Stomach (tissue), 9 donors: Measurements from ENCODE around the gene PSMD1. TPM values are rescaled to one million over a fixed set of nuclear protein-coding genes. Genes with fewer than 3 reads are reported as not detected.

Experiments
- DNase-seq, 2 donors: peaks; one replicate each; pipeline versions ENCODE4 v3.0.0 to v3.0.0-alpha.2; 2013 to 2019
- H3K27ac ChIP-seq, 5 donors: fragments of 200-600 bp in 4 of 5; sonication (generic) in 4 of 5; one replicate each; pipeline ENCODE4 v1.5.1; 2013 to 2019; ENCODE audit warnings: mild to moderate bottlenecking in 1 of 5, moderate library complexity in 1 of 5
- H3K27me3 ChIP-seq, 3 donors: fragments of 200-600 bp; sonication (generic); one replicate each; pipeline ENCODE4 v1.5.1; 2017 to 2019; ENCODE audit warnings: mixed run types in 1 of 3
- H3K36me3 ChIP-seq, 4 donors: fragments of 200-600 bp; sonication (generic); 1 replicate in 3 of 4; 2 replicates in 1 of 4; pipeline ENCODE4 v1.5.1; 2016 to 2019
- H3K4me1 ChIP-seq, 4 donors: fragments of 200-600 bp; sonication (generic); one replicate each; pipeline ENCODE4 v1.5.1; 2016 to 2019
- H3K4me3 ChIP-seq, 4 donors: fragments of 200-600 bp; sonication (generic) in 3 of 4; one replicate each; pipeline ENCODE4 v1.5.1; 2016 to 2019; ENCODE audit warnings: mild to moderate bottlenecking in 1 of 4
- H3K9me3 ChIP-seq, 4 donors: fragments of 200-600 bp; sonication (generic); one replicate each; pipeline ENCODE4 v1.5.1; 2016 to 2019
- EP300 ChIP-seq: sonication (generic); formaldehyde crosslinking; IDR thresholded peaks from one replicate; pipeline ENCODE4 v1.6.1; 2017; ENCODE audit warnings: antibody characterized with exemption
- POLR2A ChIP-seq, 4 donors: fragments of 450-650 bp; IDR thresholded peaks; one replicate each; pipeline ENCODE4 v1.6.1; 2016; ENCODE audit warnings: antibody characterized with exemption in 4 of 4, control low read depth in 2 of 4, mild to moderate bottlenecking in 1 of 4, moderate library complexity in 1 of 4
- POLR2AphosphoS5 ChIP-seq, 3 donors: sonication (generic); formaldehyde crosslinking; IDR thresholded peaks; one replicate each; pipeline ENCODE4 v1.6.1; 2016; ENCODE audit warnings: antibody characterized with exemption in 3 of 3
- WGBS, 5 donors: extraction: QIAGEN DNeasy Blood & Tissue Kit in 3 of 5; methylation state at CpG; one replicate each; pipeline versions ENCODE4 v1.1.5 to v1.1.7; 2013 to 2018; 5-methylcytosine and 5-hydroxymethylcytosine counted together
- intact Hi-C: fragments of 100-400 bp; cut with DNase I; formaldehyde crosslinking; loops from one replicate; pipeline ENCODE4 v1.15.1; 2023; ENCODE audit warnings: low total_unique reads
- polyA plus RNA-seq, 3 donors: library from polyadenylated mRNA; stranded (reverse); fragments of 200-250 nt; gene quantifications; one replicate each; pipeline ENCODE4 v1.2.3, GENCODE V29; 2013
- total RNA-seq, 5 donors: library from RNA; depleted of rRNA; stranded (reverse); fragments of >200 nt; gene quantifications; one replicate each; pipeline versions ENCODE4 v1.1.0 to v1.2.3, GENCODE V29; 2014 to 2016
- TF ChIP-seq, protein P1 (sequence below), 7 experiments: fragments of 450-650 bp in 4 of 7; fragments of 200-600 bp in 3 of 7; sonication (generic) in 3 of 7; IDR thresholded peaks; one replicate each; pipeline ENCODE4 v1.5.1; 2016 to 2019; ENCODE audit warnings: antibody characterized with exemption in 7 of 7, control low read depth in 2 of 7, mild to moderate bottlenecking in 1 of 7
- donor health status: healthy with polysubstance abuse.
- donor health status: Bipolar disorder and iron deficiency.
- donor health status: healthy.

The PSMD1 gene
- total and polyA plus RNA-seq, 8 donors: 31.9 to 96.4 (median 45.6) TPM

GRCh38 chr2:231146665-231147064 lies 90.0 kb downstream of the PSMD1 start:
- H3K36me3 ChIP-seq: peaks cover 6 to 49% (median 44%) of the 10 kb centered on the region in 4 donors
- WGBS, 5 donors: 84 to 97% (median 92%) methylated on average over 2 of the region's 2 CpGs
- H3K4me3 ChIP-seq: no peak overlapping the region
- no peaks in the 10 kb centered on the region for H3K9me3 ChIP-seq
- intact Hi-C loops: no loop called here
- H3K27ac ChIP-seq: no peak overlapping the region
- no peaks in the 10 kb centered on the region for H3K4me1 ChIP-seq
- TF ChIP-seq POLR2AphosphoS5 (IDR thresholded peaks at IDR 0.05): no peak
- TF ChIP-seq EP300: no peak
- TF ChIP-seq POLR2A (IDR thresholded peaks at IDR 0.05): no peak
- TF ChIP-seq, protein P1, sequence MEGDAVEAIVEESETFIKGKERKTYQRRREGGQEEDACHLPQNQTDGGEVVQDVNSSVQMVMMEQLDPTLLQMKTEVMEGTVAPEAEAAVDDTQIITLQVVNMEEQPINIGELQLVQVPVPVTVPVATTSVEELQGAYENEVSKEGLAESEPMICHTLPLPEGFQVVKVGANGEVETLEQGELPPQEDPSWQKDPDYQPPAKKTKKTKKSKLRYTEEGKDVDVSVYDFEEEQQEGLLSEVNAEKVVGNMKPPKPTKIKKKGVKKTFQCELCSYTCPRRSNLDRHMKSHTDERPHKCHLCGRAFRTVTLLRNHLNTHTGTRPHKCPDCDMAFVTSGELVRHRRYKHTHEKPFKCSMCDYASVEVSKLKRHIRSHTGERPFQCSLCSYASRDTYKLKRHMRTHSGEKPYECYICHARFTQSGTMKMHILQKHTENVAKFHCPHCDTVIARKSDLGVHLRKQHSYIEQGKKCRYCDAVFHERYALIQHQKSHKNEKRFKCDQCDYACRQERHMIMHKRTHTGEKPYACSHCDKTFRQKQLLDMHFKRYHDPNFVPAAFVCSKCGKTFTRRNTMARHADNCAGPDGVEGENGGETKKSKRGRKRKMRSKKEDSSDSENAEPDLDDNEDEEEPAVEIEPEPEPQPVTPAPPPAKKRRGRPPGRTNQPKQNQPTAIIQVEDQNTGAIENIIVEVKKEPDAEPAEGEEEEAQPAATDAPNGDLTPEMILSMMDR (IDR thresholded peaks at IDR 0.05): no peak
- DNase-seq: no peak
- no peaks in the 10 kb centered on the region for H3K27me3 ChIP-seq

DNA sequence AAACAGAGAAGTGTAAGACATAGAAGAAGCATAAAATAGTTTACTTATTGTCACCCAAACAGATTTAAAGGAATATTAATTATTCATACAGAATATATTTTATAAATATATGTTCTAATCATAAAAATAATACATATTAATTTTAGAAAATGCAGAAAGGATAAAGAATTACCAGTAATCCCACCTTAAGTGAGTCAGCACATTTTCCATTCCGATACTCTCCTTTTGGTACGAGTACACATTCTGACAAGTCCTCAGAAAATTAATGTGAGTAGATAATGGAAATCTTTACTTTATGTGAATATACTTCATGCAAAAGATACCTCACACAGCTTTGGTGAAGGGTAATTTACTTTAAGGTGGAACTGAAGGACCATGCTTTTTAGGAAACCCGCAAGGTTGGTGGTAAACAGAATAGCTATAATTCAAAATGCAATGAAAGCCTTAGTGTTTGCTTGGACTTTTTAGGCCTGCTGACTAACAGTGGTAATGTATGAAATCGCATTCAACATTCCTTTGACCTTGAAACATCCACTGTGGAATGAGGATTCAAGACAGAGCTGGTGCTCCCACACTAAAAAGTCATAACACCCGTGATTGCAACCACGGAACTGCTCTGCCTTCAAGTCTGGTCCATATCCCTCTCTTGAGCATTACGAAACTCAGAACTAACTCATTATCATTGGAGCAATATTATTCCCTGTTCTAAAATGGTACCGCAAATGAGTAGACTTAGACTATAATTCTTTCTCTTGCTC lies 96.3 kb downstream of the PSMD1 start:
- Histone ChIP-seq H3K27ac (peak overlapping the region in 1 of 5 donors; percentile 44), H3K27me3 (no peaks in the 10 kb centered on the region), H3K4me1 (no peaks in the 10 kb centered on the region), H3K9me3 (no peaks in the 10 kb centered on the region), H3K4me3 (no peak overlapping the region), H3K36me3 (peaks cover 0 to 66% (median 57%) of the 10 kb centered on the region in 4 donors)
- intact Hi-C loops: no loop called here
- no peak for DNase-seq
- 85 to 97% (median 93%) methylated on average over 8 of the region's 8 CpGs for WGBS, 5 donors
- TF ChIP-seq POLR2A (IDR thresholded peaks at IDR 0.05): no peak
- no peak for TF ChIP-seq EP300
- TF ChIP-seq, protein P1 (IDR thresholded peaks at IDR 0.05): no peak
- no peak for TF ChIP-seq POLR2AphosphoS5 (IDR thresholded peaks at IDR 0.05)

GRCh38 chr2:231159306-231159705 lies 102.6 kb downstream of the PSMD1 start:
- peaks cover 0 to 16% (median 13%) of the 10 kb centered on the region in 4 donors for H3K4me1 ChIP-seq
- TF ChIP-seq POLR2AphosphoS5 (IDR thresholded peaks at IDR 0.05) (no peak), EP300 (no peak), POLR2A (IDR thresholded peaks at IDR 0.05) (no peak)
- TF ChIP-seq, protein P1 (IDR thresholded peaks at IDR 0.05): no peak
- intact Hi-C loops: no loop called here
- no peak overlapping the region for H3K27ac ChIP-seq
- H3K9me3 ChIP-seq: no peaks in the 10 kb centered on the region
- H3K4me3 ChIP-seq: no peak overlapping the region
- H3K27me3 ChIP-seq: no peaks in the 10 kb centered on the region
- H3K36me3 ChIP-seq: peaks cover 3 to 37% (median 31%) of the 10 kb centered on the region in 4 donors
- DNase-seq: no peak

DNA sequence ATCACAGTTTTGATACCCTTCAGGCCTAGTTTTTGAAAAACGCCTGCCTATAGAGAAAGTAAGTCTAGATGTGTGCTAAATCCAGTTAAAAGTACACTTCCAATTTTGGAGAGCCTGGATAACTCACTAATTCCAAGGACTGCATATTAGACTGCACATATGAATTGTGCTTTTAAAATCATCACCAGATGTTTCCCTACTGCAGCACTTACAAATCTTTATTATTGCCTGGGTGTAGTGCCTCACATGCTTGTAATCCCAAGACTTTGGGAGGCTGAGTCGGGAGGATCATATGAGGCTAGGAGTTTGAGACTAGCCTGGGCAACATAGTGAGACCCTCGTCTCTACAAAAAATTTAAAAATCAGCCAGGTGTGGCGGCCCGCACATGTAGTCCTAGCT lies 104.0 kb downstream of the PSMD1 start:
- peaks cover 0 to 16% (median 13%) of the 10 kb centered on the region in 4 donors for H3K4me1 ChIP-seq
- WGBS, 5 donors: 92 to 99% (median 97%) methylated on average over 5 of the region's 5 CpGs
- peak overlapping the region in 4 of 5 donors; percentile 8 to 81 (median 72) for H3K27ac ChIP-seq
- no peak for DNase-seq
- TF ChIP-seq, protein P1 (IDR thresholded peaks at IDR 0.05): no peak
- no peak for TF ChIP-seq POLR2AphosphoS5 (IDR thresholded peaks at IDR 0.05)
- no peak for TF ChIP-seq EP300
- no peak for TF ChIP-seq POLR2A (IDR thresholded peaks at IDR 0.05)
- no peaks in the 10 kb centered on the region for H3K9me3 ChIP-seq
- peaks cover 3 to 39% (median 35%) of the 10 kb centered on the region in 4 donors for H3K36me3 ChIP-seq
- H3K4me3 ChIP-seq: no peak overlapping the region
- intact Hi-C loops: no loop called here
- H3K27me3 ChIP-seq: no peaks in the 10 kb centered on the region
